Uterus (tissue), 4 donors: Measurements from ENCODE around the gene POC1B. TPM values are rescaled to one million over a fixed set of nuclear protein-coding genes. Genes with fewer than 3 reads are reported as not detected.
A peak's percentile ranks its signal among the peaks of the same experiment; 100 is the strongest.

ENCODE experiments used
- DNase-seq, 2 donors: peaks; one replicate each; pipeline ENCODE4 v3.0.0-alpha.2; 2019 to 2020
- H3K27ac ChIP-seq, 2 donors: fragments of 200-600 bp; sonication (generic); 1 replicate in 1 of 2; 2 replicates in 1 of 2; pipeline ENCODE4 v1.5.1; 2016 to 2018
- H3K27me3 ChIP-seq, 2 donors: fragments of 200-600 bp; sonication (generic); one replicate each; pipeline ENCODE4 v1.5.1; 2018 to 2019; ENCODE audit warnings: control low read depth in 1 of 2
- H3K36me3 ChIP-seq, 2 donors: fragments of 200-600 bp; sonication (generic); one replicate each; pipeline ENCODE4 v1.5.1; 2019; ENCODE audit warnings: control low read depth in 1 of 2
- H3K4me1 ChIP-seq, 2 donors: fragments of 200-600 bp; sonication (generic); one replicate each; pipeline ENCODE4 v1.5.1; 2018 to 2019; ENCODE audit warnings: control low read depth in 1 of 2
- H3K4me3 ChIP-seq, 2 donors: fragments of 200-600 bp; sonication (generic); 1 replicate in 1 of 2; 2 replicates in 1 of 2; pipeline ENCODE4 v1.5.1; 2018 to 2019; ENCODE audit warnings: mild to moderate bottlenecking in 1 of 2
- H3K9me3 ChIP-seq, 2 donors: fragments of 200-600 bp; sonication (generic); one replicate each; pipeline ENCODE4 v1.5.1; 2019; ENCODE audit warnings: control low read depth in 1 of 2
- CTCF ChIP-seq, 4 experiments: fragments of 200-600 bp in 2 of 4; fragments of 450-650 bp in 2 of 4; sonication (generic) in 2 of 4; IDR thresholded peaks; one replicate each; pipeline ENCODE4 v1.5.1; 2016 to 2019; ENCODE audit warnings: antibody characterized with exemption in 4 of 4, mild to moderate bottlenecking in 2 of 4, moderate library complexity in 1 of 4
- POLR2A ChIP-seq, 2 donors: fragments of 450-650 bp; IDR thresholded peaks; one replicate each; pipeline ENCODE4 v1.6.1; 2016; ENCODE audit warnings: antibody characterized with exemption in 2 of 2, mild to moderate bottlenecking in 1 of 2, moderate library complexity in 1 of 2
- intact Hi-C: fragments of 100-400 bp; cut with DNase I; formaldehyde crosslinking; loops from one replicate; pipeline ENCODE4 v1.15.1; 2023; ENCODE audit warnings: low total_unique reads
- total RNA-seq, 4 donors: library from RNA; depleted of rRNA in 3 of 4; stranded (reverse); fragments of >200 nt in 3 of 4; gene quantifications; one replicate each; pipeline versions ENCODE4 v1.1.0 to v1.2.4, GENCODE V29; 2014 to 2023
- donor health status: DM: yes; HTN: yes; CAD: no.

Gene POC1B
- total RNA-seq, 4 donors from 2014 or later, result 9.7 to 36.8 (median 30.5) TPM

DNA sequence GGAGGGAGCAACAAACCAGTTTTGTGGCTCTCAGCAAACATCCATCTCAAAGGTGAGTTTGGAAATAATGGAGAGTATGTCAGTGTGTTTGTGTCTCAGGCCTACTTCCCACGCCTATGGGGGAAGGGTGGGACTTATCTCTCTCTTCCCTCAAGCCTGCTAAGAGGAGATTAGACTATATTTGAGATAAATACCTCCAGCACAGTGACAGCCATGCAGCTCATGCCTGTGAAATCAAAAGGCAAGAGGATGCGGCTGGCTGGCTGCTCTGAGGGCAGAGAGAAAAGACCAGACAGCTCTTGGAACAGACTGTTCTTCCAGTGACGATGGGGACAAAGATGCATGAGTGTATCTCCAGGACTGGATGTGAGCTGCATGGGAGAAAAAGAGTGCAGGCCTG is 14.7 kb upstream of the POC1B start:
- Histone ChIP-seq H3K9me3 (no peaks in the 10 kb centered on the region), H3K4me3 (no peak overlapping the region), H3K27me3 (no peaks in the 10 kb centered on the region), H3K4me1 (no peaks in the 10 kb centered on the region), H3K27ac (no peak overlapping the region), H3K36me3 (no peaks in the 10 kb centered on the region)
- intact Hi-C loops, result no loop called here
- TF ChIP-seq CTCF (IDR thresholded peaks at IDR 0.05) (no peak), POLR2A (IDR thresholded peaks at IDR 0.05) (no peak)
- no peak for DNase-seq

DNA sequence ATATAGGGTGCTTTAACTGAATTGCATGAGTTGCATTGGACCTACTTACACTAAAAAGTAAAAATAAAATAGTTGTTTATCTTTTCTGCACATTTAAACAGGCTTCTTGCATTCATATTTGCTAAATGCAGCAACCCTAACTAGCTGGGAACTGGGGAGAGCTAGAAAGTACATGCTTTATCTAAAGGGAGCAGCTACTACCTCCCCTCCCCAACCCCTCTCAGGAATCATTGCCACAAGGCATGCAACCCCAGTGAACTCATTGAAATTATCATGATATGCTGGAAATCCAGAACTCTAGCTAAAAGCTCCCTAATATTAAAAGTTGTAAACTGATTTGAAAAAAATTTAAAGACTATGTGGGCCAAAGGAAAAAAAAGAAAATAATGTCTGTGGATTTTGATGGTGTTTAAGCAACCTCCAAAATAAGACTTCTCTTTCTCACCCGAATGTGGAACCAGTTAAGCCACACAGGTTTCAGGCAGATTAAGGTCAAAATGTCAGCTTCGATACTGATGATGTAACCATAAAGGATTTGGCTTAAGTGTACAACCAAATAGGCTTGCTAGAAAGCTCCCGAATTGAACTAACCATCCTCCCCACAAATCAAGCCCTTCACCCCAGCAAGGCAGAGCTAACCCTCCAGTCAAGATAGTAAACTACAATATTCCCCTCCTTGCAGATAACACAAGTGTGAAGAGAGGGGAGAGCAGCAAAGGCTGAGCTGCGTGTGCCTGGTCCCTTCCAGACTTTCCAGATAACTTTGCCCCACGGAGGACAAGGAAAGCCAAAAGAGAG is 13.8 kb upstream of the POC1B start:
- Histone ChIP-seq H3K9me3 (no peaks in the 10 kb centered on the region), H3K4me1 (no peaks in the 10 kb centered on the region), H3K36me3 (no peaks in the 10 kb centered on the region), H3K4me3 (no peak overlapping the region), H3K27ac (no peak overlapping the region), H3K27me3 (no peaks in the 10 kb centered on the region)
- intact Hi-C loops, result no loop called here
- no peak for TF ChIP-seq CTCF (IDR thresholded peaks at IDR 0.05)
- no peak for TF ChIP-seq POLR2A (IDR thresholded peaks at IDR 0.05)
- no peak for DNase-seq

DNA sequence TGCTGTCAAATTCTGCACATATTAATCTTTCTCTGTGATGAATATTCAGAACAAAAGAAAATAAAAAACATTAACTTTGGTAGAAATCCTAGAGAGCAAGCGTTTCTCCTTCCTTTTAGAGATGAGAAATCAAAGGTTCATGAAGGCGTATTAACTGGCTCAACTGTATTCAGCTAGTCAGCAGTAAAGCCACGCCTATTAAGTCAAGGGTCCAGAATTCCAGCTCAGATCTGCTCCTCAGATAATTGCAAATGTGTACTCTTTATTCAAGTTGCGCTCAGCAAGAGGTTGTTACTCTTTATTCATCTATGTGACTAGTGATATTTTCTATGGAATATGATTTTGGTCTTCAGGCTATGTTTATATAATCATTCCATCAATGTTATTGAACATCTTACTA is 13.1 kb upstream of the POC1B start:
- H3K4me3 ChIP-seq, result no peak overlapping the region
- no peak overlapping the region for H3K27ac ChIP-seq
- no peaks in the 10 kb centered on the region for H3K27me3 ChIP-seq
- no peak for DNase-seq
- intact Hi-C loops, result no loop called here
- no peak for TF ChIP-seq POLR2A (IDR thresholded peaks at IDR 0.05)
- TF ChIP-seq CTCF (IDR thresholded peaks at IDR 0.05), result no peak
- H3K9me3 ChIP-seq, result no peaks in the 10 kb centered on the region
- no peaks in the 10 kb centered on the region for H3K4me1 ChIP-seq
- H3K36me3 ChIP-seq, result no peaks in the 10 kb centered on the region

DNA sequence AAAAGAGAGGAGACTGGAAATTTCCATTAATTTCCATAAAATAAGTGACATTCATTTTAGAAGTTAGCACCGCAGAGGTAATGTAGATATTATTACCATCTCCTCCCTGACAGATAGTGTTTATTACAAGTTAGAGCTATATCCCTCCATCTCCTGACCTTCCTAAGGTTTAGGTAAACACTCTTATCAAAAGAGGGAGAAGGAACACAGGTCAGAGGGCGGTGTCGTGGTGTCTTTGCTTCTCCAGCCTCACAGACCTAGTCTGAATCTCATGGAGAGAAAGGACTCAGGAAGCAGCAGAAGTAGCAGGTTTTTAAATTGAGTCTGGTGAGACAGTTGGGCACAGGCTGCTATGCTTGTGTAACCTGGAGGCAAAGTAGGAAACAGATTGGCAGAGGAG is 11.5 kb upstream of the POC1B start:
- Histone ChIP-seq H3K36me3 (no peaks in the 10 kb centered on the region), H3K27ac (no peak overlapping the region), H3K4me1 (no peaks in the 10 kb centered on the region), H3K4me3 (no peak overlapping the region), H3K9me3 (no peaks in the 10 kb centered on the region), H3K27me3 (no peaks in the 10 kb centered on the region)
- DNase-seq, result no peak
- TF ChIP-seq CTCF (IDR thresholded peaks at IDR 0.05), result no peak
- no peak for TF ChIP-seq POLR2A (IDR thresholded peaks at IDR 0.05)
- intact Hi-C loops, result no loop called here

DNA sequence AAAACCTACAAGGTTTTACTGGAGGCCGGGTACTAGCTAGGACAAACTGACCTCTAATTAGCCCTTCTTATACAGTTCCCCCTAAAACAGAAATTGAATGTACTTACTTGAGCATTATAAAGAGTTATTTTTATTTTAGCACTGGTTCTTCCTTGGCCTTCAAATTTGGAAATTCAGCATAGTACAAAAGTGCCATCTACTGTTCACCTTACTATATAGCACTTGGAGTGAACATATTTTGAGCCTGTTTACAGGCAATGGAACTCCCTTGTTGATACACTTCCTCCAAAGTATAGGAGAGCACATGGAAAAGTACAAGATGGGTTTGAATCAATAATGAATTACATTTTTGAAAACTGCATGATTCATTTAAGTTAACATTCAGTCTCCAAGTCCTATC is 3.9 kb upstream of the POC1B start:
- no peaks in the 10 kb centered on the region for H3K27me3 ChIP-seq
- H3K36me3 ChIP-seq, result no peaks in the 10 kb centered on the region
- no peaks in the 10 kb centered on the region for H3K4me1 ChIP-seq
- no peak for DNase-seq
- intact Hi-C loops, result no loop called here
- TF ChIP-seq POLR2A (IDR thresholded peaks at IDR 0.05) (no peak), CTCF (IDR thresholded peaks at IDR 0.05) (peak; percentile 58 to 73 (median 68))
- H3K4me3 ChIP-seq, result no peak overlapping the region
- H3K27ac ChIP-seq, result no peak overlapping the region
- H3K9me3 ChIP-seq, result no peaks in the 10 kb centered on the region
